Cardiac septum (tissue), 1 donor: ENCODE data around the gene MGAT5. TPM values are rescaled to one million over a fixed set of nuclear protein-coding genes. Genes with fewer than 3 reads are reported as not detected.

ENCODE experiments used
- DNase-seq: peaks from one replicate; pipeline ENCODE4 v3.0.0-alpha.2; 2020; ENCODE audit warnings: low spot score
- intact Hi-C: fragments of 100-400 bp; cut with DNase I; formaldehyde crosslinking; loops from one replicate; pipeline ENCODE4 v1.14.0; 2022
- total RNA-seq: library from RNA; stranded (reverse); fragmentation: NEBNext Ultra II Directional; extraction: Animal tissue kit (Norgen Biotek cat#: 25700); gene quantifications from one replicate; pipeline ENCODE4 v1.2.1, GENCODE V29; 2021
- donor health status: DM: no; HTN: no; CAD: no.

The MGAT5 gene
- total RNA-seq, 1 donor from 2014 or later: 75.3 TPM

GRCh38 chr2:134250840-134251461, 2.9 kb upstream of the MGAT5 start:
- DNase-seq: no peak
- intact Hi-C loops: no loop called here

- DNase-seq: no peak
- intact Hi-C loops: no loop called here
Measured at GRCh38 chr2:134252092-134252750, 1.7 kb upstream of the MGAT5 start.

GRCh38 chr2:134253117-134253704, 661 bp upstream of the MGAT5 start:
- no peak for DNase-seq
- intact Hi-C loops: no loop called here

- DNase-seq: no peak
- intact Hi-C loops: no loop called here
Measured at GRCh38 chr2:134254824-134255223, 952 bp downstream of the MGAT5 start.

GRCh38 chr2:134256956-134257355, 3.1 kb downstream of the MGAT5 start:
- intact Hi-C loops: no loop called here
- no peak for DNase-seq

- no peak for DNase-seq
- intact Hi-C loops: no loop called here
Measured at GRCh38 chr2:134257509-134257908, 3.6 kb downstream of the MGAT5 start.

- intact Hi-C loops: no loop called here
Measured at GRCh38 chr2:134257965-134258683, 4.3 kb downstream of the MGAT5 start.

GRCh38 chr2:134258684-134259388, 5.0 kb downstream of the MGAT5 start:
- intact Hi-C loops: no loop called here
- no peak for DNase-seq

More at GRCh38 chr2:134257965-134258683, 4.3 kb downstream of the MGAT5 start:
- no peak for DNase-seq

GRCh38 chr2:134259571-134259970, 5.7 kb downstream of the MGAT5 start:
- intact Hi-C loops: no loop called here

GRCh38 chr2:134259994-134260393, 6.1 kb downstream of the MGAT5 start:
- DNase-seq: no peak
- intact Hi-C loops: loop anchor here (2.0 kb wide), 2 partner anchors 141 kb away; no protein-coding TSS in a partner anchor

More at GRCh38 chr2:134259571-134259970, 5.7 kb downstream of the MGAT5 start:
- DNase-seq: no peak

GRCh38 chr2:134260713-134261112, 6.8 kb downstream of the MGAT5 start:
- intact Hi-C loops: loop anchor here (2.0 kb wide), 2 partner anchors 140 to 142 kb away; no protein-coding TSS in a partner anchor
- DNase-seq: no peak

- no peak for DNase-seq
- intact Hi-C loops: loop anchor here (2.0 kb wide), 2 partner anchors 139 to 143 kb away; no protein-coding TSS in a partner anchor
Measured at GRCh38 chr2:134261398-134262131, 7.7 kb downstream of the MGAT5 start.

- no peak for DNase-seq
- intact Hi-C loops: no loop called here
Measured at GRCh38 chr2:134262684-134263083, 8.8 kb downstream of the MGAT5 start.

GRCh38 chr2:134268265-134268664, 14.4 kb downstream of the MGAT5 start:
- DNase-seq: no peak
- intact Hi-C loops: no loop called here

- intact Hi-C loops: no loop called here
- no peak for DNase-seq
Measured at GRCh38 chr2:134269230-134269629, 15.4 kb downstream of the MGAT5 start.

- intact Hi-C loops: no loop called here
- DNase-seq: no peak
Measured at GRCh38 chr2:134269972-134270735, 16.3 kb downstream of the MGAT5 start.

- no peak for DNase-seq
- intact Hi-C loops: no loop called here
Measured at GRCh38 chr2:134271758-134272157, 17.9 kb downstream of the MGAT5 start.

GRCh38 chr2:134272806-134273205, 18.9 kb downstream of the MGAT5 start:
- intact Hi-C loops: no loop called here
- DNase-seq: no peak
